CD4-positive, alpha-beta T cell treated with Interleukin-4 for 4 hours (primary cell): ENCODE results near the gene OTOA.
A peak's percentile ranks its signal among the peaks of the same experiment; 100 is the strongest.
"Not testable (repeated sequence)": the region's sequence is repeated elsewhere in the genome, so short reads cannot be mapped to it uniquely, and the experiment has no call there.

ENCODE experiments used
- DNase-seq: peaks from one replicate; pipeline ENCODE4 v3.0.0-alpha.2; 2020

The OTOA gene

GRCh38 chr16:21642861-21643260 is 20.9 kb upstream of the OTOA start:
- DNase-seq: no peak

GRCh38 chr16:21643785-21644184 is 20.0 kb upstream of the OTOA start:
- DNase-seq: no peak

GRCh38 chr16:21644674-21645073 is 19.1 kb upstream of the OTOA start:
- DNase-seq: no peak

GRCh38 chr16:21645261-21645721 is 18.5 kb upstream of the OTOA start:
- peak; percentile 73 for DNase-seq

GRCh38 chr16:21646091-21646490 is 17.7 kb upstream of the OTOA start:
- DNase-seq: no peak

GRCh38 chr16:21646721-21647561 is 16.8 kb upstream of the OTOA start:
- peak; percentile 89 for DNase-seq

GRCh38 chr16:21647562-21648164 is 16.1 kb upstream of the OTOA start:
- DNase-seq: no peak

- not testable (repeated sequence) for DNase-seq
Observed at GRCh38 chr16:21649826-21650406, 13.9 kb upstream of the OTOA start.

GRCh38 chr16:21650521-21650920 is 13.2 kb upstream of the OTOA start:
- no peak for DNase-seq

- no peak for DNase-seq
Observed at GRCh38 chr16:21651515-21651914, 12.3 kb upstream of the OTOA start.

- DNase-seq: no peak
Observed at GRCh38 chr16:21652453-21652852, 11.3 kb upstream of the OTOA start, which contains the start of gene IGSF6. Gene IGSF6 (minus strand): TSS chr16:21652608. CDS start chr16:21652598, 10 bp downstream.

GRCh38 chr16:21653571-21653970 is 10.2 kb upstream of the OTOA start:
- no peak for DNase-seq

- no peak for DNase-seq
Observed at GRCh38 chr16:21654466-21654865, 9.3 kb upstream of the OTOA start.

GRCh38 chr16:21654881-21655280 is 8.9 kb upstream of the OTOA start:
- no peak for DNase-seq

GRCh38 chr16:21656795-21657768 is 6.7 kb upstream of the OTOA start:
- peak; percentile 78 for DNase-seq

- no peak for DNase-seq
Observed at GRCh38 chr16:21659124-21659523, 4.6 kb upstream of the OTOA start.

GRCh38 chr16:21664801-21665492 is 1.2 kb downstream of the OTOA start:
- DNase-seq: no peak

- DNase-seq: no peak
Observed at GRCh38 chr16:21666772-21667171, 3.0 kb downstream of the OTOA start.

GRCh38 chr16:21667575-21667974 is 3.8 kb downstream of the OTOA start:
- DNase-seq: no peak

- DNase-seq: no peak
Observed at GRCh38 chr16:21673469-21673868, 9.7 kb downstream of the OTOA start.

GRCh38 chr16:21674456-21674855 is 10.7 kb downstream of the OTOA start:
- not testable (repeated sequence) for DNase-seq

- not testable (repeated sequence) for DNase-seq
Observed at GRCh38 chr16:21680714-21681113, 16.9 kb downstream of the OTOA start.
